Endothelial cell of umbilical vein (primary cell): Measurements from ENCODE around the gene ISG15. TPM values are rescaled to one million over a fixed set of nuclear protein-coding genes. Genes with fewer than 3 reads are reported as not detected.

Experiments used
- BruUV-seq: library from RNA; stranded (reverse); fragments of 400-500 nt; replicated peaks from 2 replicates; lab custom pipeline; 2021; lab: Mats Ljungman, UMichigan
- CTCF ChIA-PET: fragments of 300-600, 350-600 bp; sonication (Branson Sonifier 250); formaldehyde crosslinking; loops from one replicate; lab custom pipeline; 2021; ENCODE audit warnings: antibody characterized with exemption, inconsistent platforms; lab: Charles Lee
- POLR2A ChIA-PET: fragments of 300-600, 350-600 bp; sonication (Branson Sonifier 250); formaldehyde crosslinking; loops from one replicate; lab custom pipeline; 2021; ENCODE audit warnings: antibody characterized with exemption, inconsistent platforms; lab: Charles Lee
- DNase-seq: peaks from one replicate; pipeline ENCODE4 v3.0.0-alpha.2; 2011; ENCODE audit warnings: low read depth, low spot score
- FAIRE-seq: peaks from 2 replicates; lab custom pipeline; 2011; peaks lifted over from hg19 to GRCh38; lab: Jason Lieb, UNC
- H2AFZ ChIP-seq: 2 replicates; pipeline ENCODE4 v1.6.0; 2012; ENCODE audit warnings: low read depth, low read length, control low read depth, inconsistent platforms
- H3K27ac ChIP-seq: 2 replicates; pipeline ENCODE4 v1.5.1; 2011; ENCODE audit warnings: low read depth, mild to moderate bottlenecking, control low read depth, low read length, moderate library complexity; ENCODE audit not compliant: insufficient read depth
- H3K27me3 ChIP-seq, 2 experiments: 2 replicates each; pipeline versions ENCODE4 v1.6.0 to v1.6.1; 2011; ENCODE audit warnings: low read length in 2 of 2, mixed read lengths in 1 of 2; ENCODE audit not compliant: control insufficient read depth in 2 of 2, insufficient read depth in 2 of 2
- H3K36me3 ChIP-seq, 2 experiments: 2 replicates in 1 of 2; 3 replicates in 1 of 2; pipeline ENCODE4 v1.5.1; 2011; ENCODE audit warnings: low read length in 2 of 2, mild to moderate bottlenecking in 1 of 2, moderate library complexity in 1 of 2; ENCODE audit not compliant: control insufficient read depth in 2 of 2, insufficient read depth in 2 of 2; ENCODE audit errors: extremely low read depth in 1 of 2
- H3K4me1 ChIP-seq: 3 replicates; pipeline ENCODE4 v1.5.1; 2011; ENCODE audit warnings: mild to moderate bottlenecking, low read length; ENCODE audit not compliant: control insufficient read depth, insufficient read depth; ENCODE audit errors: extremely low read depth
- H3K4me2 ChIP-seq: 2 replicates; pipeline ENCODE4 v1.6.1; 2011; ENCODE audit warnings: low read length, control low read depth, mixed read lengths; ENCODE audit not compliant: insufficient read depth
- H3K4me3 ChIP-seq, 3 experiments: fragments of 200-600 bp in 1 of 3; sonication (generic), shearing (Covaris generic) in 1 of 3; replicated peaks in 1 of 3; 2 replicates each; pipeline ENCODE4 v1.5.1; 2011 to 2016; ENCODE audit warnings: control low read depth in 3 of 3, low read length in 3 of 3, mild to moderate bottlenecking in 2 of 3, inconsistent platforms in 1 of 3, low read depth in 1 of 3, moderate library complexity in 1 of 3; ENCODE audit not compliant: insufficient read depth in 1 of 3
- H3K79me2 ChIP-seq: 2 replicates; pipeline ENCODE4 v1.6.0; 2012; ENCODE audit warnings: low read length, inconsistent platforms; ENCODE audit not compliant: control insufficient read depth, insufficient read depth
- H3K9ac ChIP-seq: replicated peaks from 2 replicates; pipeline ENCODE3; 2011; ENCODE audit warnings: low read length, control low read depth; ENCODE audit not compliant: insufficient read depth; ENCODE audit errors: extremely low read depth
- H3K9me1 ChIP-seq: replicated peaks from 3 replicates; pipeline ENCODE4 v1.6.0; 2011; ENCODE audit warnings: mild to moderate bottlenecking, low read length; ENCODE audit not compliant: control insufficient read depth, insufficient read depth; ENCODE audit errors: extremely low read depth
- H3K9me3 ChIP-seq: replicated peaks from 2 replicates; pipeline ENCODE4 v1.5.1; 2012; ENCODE audit warnings: low read length, inconsistent platforms; ENCODE audit not compliant: control insufficient read depth, insufficient read depth
- H4K20me1 ChIP-seq: replicated peaks from 2 replicates; pipeline ENCODE3; 2011; ENCODE audit warnings: mild to moderate bottlenecking, low read length; ENCODE audit not compliant: control insufficient read depth, insufficient read depth; ENCODE audit errors: extremely low read depth
- CTCF ChIP-seq, 2 donors: IDR thresholded peaks; 1 replicate in 1 of 2; 2 replicates in 1 of 2; pipeline ENCODE4 v1.5.1; 2011; ENCODE audit warnings: low read length in 2 of 2, mild to moderate bottlenecking in 2 of 2, moderate library complexity in 2 of 2, control low read depth in 1 of 2, inconsistent platforms in 1 of 2, low read depth in 1 of 2; ENCODE audit not compliant: insufficient read depth in 1 of 2; ENCODE audit errors: extremely low read depth in 1 of 2
- EZH2 ChIP-seq: IDR thresholded peaks from 2 replicates; pipeline ENCODE4 v1.6.1; 2012; ENCODE audit warnings: borderline replicate concordance, low read depth, mild to moderate bottlenecking, moderate library complexity, low read length, inconsistent platforms; ENCODE audit not compliant: severe bottlenecking
- FOS ChIP-seq: IDR thresholded peaks from 2 replicates; pipeline ENCODE4 v1.6.1; 2011; ENCODE audit warnings: mild to moderate bottlenecking, low read length, moderate library complexity, borderline replicate concordance; ENCODE audit not compliant: insufficient read depth
- GATA2 ChIP-seq: IDR thresholded peaks from 2 replicates; pipeline ENCODE4 v1.7.0; 2011; ENCODE audit warnings: low read depth, mild to moderate bottlenecking, moderate library complexity, mixed read lengths, low read length; ENCODE audit not compliant: insufficient read length, insufficient read depth
- JUN ChIP-seq: IDR thresholded peaks from 2 replicates; pipeline ENCODE4 v1.6.1; 2011; ENCODE audit warnings: borderline replicate concordance, low read depth; ENCODE audit not compliant: insufficient read length, insufficient read depth
- MAX ChIP-seq: IDR thresholded peaks from 2 replicates; pipeline ENCODE4 v1.6.1; 2011; ENCODE audit not compliant: insufficient read depth, insufficient read length
- MYC ChIP-seq: IDR thresholded peaks from one replicate; pipeline ENCODE4 v1.6.1; 2011; ENCODE audit warnings: mild to moderate bottlenecking, low read depth, low read length
- POLR2A ChIP-seq: IDR thresholded peaks from 2 replicates; pipeline ENCODE4 v1.6.1; 2012; ENCODE audit warnings: low read depth, mild to moderate bottlenecking, control low read depth, low read length
- POLR2AphosphoS5 ChIP-seq: IDR thresholded peaks from 2 replicates; pipeline ENCODE4 v1.6.1; 2012; ENCODE audit warnings: low read depth, mild to moderate bottlenecking, control low read depth, low read length, moderate library complexity; ENCODE audit not compliant: insufficient read depth
- dilution Hi-C: fragments of 300-500 bp; cut with MboI; formaldehyde crosslinking; loops from one replicate; pipeline ENCODE4 v1.15.0; 2019; ENCODE audit warnings: low sequenced_read_pairs; ENCODE audit not compliant: extremely low pct_ligation_motif_present
- intact Hi-C: fragments of 100-400 bp; cut with micrococcal nuclease; formaldehyde crosslinking; loops from one replicate; pipeline ENCODE4 v1.10.0; 2022
- polyA plus RNA-seq, 4 experiments: library from polyadenylated mRNA; depleted of rRNA in 3 of 4; stranded (reverse) in 3 of 4; unstranded in 1 of 4; fragments of >200 nt; gene quantifications; 2 replicates each; pipeline versions ENCODE4 v1.2.1 to v1.2.3, GENCODE V29; 2011 to 2012; ENCODE audit warnings: missing spikeins in 1 of 4
- total RNA-seq: library from RNA; stranded (reverse); gene quantifications from 2 replicates; pipeline ENCODE4 v1.2.3, GENCODE V29; 2021

The ISG15 gene
- total and polyA plus RNA-seq, 2 donors (not counting 3 experiments of a cell fraction or from before 2014, with no cell fraction given) = 44.6 to 154 TPM

GRCh38 chr1:975365-975764, 37.9 kb upstream of the ISG15 start:
- Histone ChIP-seq H3K9me1 (no peaks in the 10 kb centered on the region), H3K9ac (no peak overlapping the region), H3K27ac (no peak overlapping the region), H3K4me1 (no peaks in the 10 kb centered on the region), H3K4me3 (no peak overlapping the region), H3K9me3 (no peaks in the 10 kb centered on the region), H2AFZ (no peak overlapping the region), H3K36me3 (no peaks in the 10 kb centered on the region), H3K79me2 (no peaks in the 10 kb centered on the region), H4K20me1 (no peaks in the 10 kb centered on the region), H3K27me3 (peaks cover 0 to 2% of the 10 kb centered on the region in 2 experiments), H3K4me2 (no peak overlapping the region)
- TF ChIP-seq POLR2A (no peak), FOS (no peak), GATA2 (no peak), CTCF (IDR thresholded peaks at IDR 0.05; ENCODE audit: extremely low read depth in 1 of 2, insufficient read depth in 1 of 2, low read depth in 1 of 2, low read length in 2 of 2) (no peak), POLR2AphosphoS5 (no peak), JUN (no peak), EZH2 (no peak), MYC (no peak), MAX (no peak)
- BruUV-seq = no TSS peak
- ChIA-PET POLR2A (no interaction called here), CTCF (interaction anchor here (1.3 to 1.5 kb wide), 4 partner anchors 9 to 316 kb away, joined by 3 to 5 read pairs (median 4); partner anchors contain the start of gene PLEKHN1)
- no peak for FAIRE-seq
- DNase-seq = no peak
- intact Hi-C loops = no loop called here
- dilution Hi-C loops = no loop called here
